ENCODE measurements around the gene P2RX3. TPM values are rescaled to one million over a fixed set of nuclear protein-coding genes. Genes with fewer than 3 reads are reported as not detected.
A peak's percentile ranks its signal among the peaks of the same experiment; 100 is the strongest.

P2RX3 gene
- total RNA-seq, 4 donors from 2014 or later, result 0.22 TPM; not detected in 3

- Histone ChIP-seq H3K4me1 (peaks cover 0 to 84% (median 61%) of the 10 kb centered on the region in 4 donors), H3K36me3 (peaks cover 0 to 44% (median 0%) of the 10 kb centered on the region in 3 donors), H3K27me3 (no peaks in the 10 kb centered on the region), H3K4me3 (no peak overlapping the region), H3K9me3 (no peaks in the 10 kb centered on the region), H3K27ac (peak overlapping the region in 2 of 4 donors; percentile 40 to 92)
- 59 to 78% methylated on average over 9 of the region's 9 CpGs for WGBS, 2 donors
- TF ChIP-seq EP300 (IDR thresholded peaks at IDR 0.05), result no peak
- no peak for TF ChIP-seq CTCF (IDR thresholded peaks at IDR 0.05)
- TF ChIP-seq POLR2A (IDR thresholded peaks at IDR 0.05), result no peak
- DNase-seq (ENCODE audit: low spot score in 2 of 2), result no peak
These were observed 31.1 kb upstream of the P2RX3 start for GRCh38 chr11:57306940-57307565.

GRCh38 chr11:57307666-57308270 lies 30.4 kb upstream of the P2RX3 start:
- Histone ChIP-seq H3K4me3 (no peak overlapping the region), H3K9me3 (no peaks in the 10 kb centered on the region), H3K4me1 (peaks cover 0 to 91% (median 66%) of the 10 kb centered on the region in 4 donors), H3K27ac (peak overlapping the region in 2 of 4 donors; percentile 40 to 92), H3K27me3 (no peaks in the 10 kb centered on the region), H3K36me3 (peaks cover 0 to 44% (median 0%) of the 10 kb centered on the region in 3 donors)
- 83 to 87% methylated on average over 7 of the region's 7 CpGs for WGBS, 2 donors
- no peak for TF ChIP-seq EP300 (IDR thresholded peaks at IDR 0.05)
- no peak for TF ChIP-seq CTCF (IDR thresholded peaks at IDR 0.05)
- no peak for TF ChIP-seq POLR2A (IDR thresholded peaks at IDR 0.05)
- no peak for DNase-seq (ENCODE audit: low spot score in 2 of 2)

- peaks cover 0 to 44% (median 0%) of the 10 kb centered on the region in 3 donors for H3K36me3 ChIP-seq
- H3K27me3 ChIP-seq, result no peaks in the 10 kb centered on the region
- WGBS, 2 donors, result 75 to 81% methylated on average over 10 of the region's 10 CpGs
These were observed 29.6 kb upstream of the P2RX3 start for GRCh38 chr11:57308426-57309060.

GRCh38 chr11:57309106-57310059 lies 28.8 kb upstream of the P2RX3 start:
- H3K9me3 ChIP-seq, result no peaks in the 10 kb centered on the region
- H3K27ac ChIP-seq, result peak overlapping the region in 3 of 4 donors; percentile 79 to 96 (median 92)
- DNase-seq (ENCODE audit: low spot score in 2 of 2), result no peak
- no peak overlapping the region for H3K4me3 ChIP-seq
- peaks cover 0 to 99% (median 69%) of the 10 kb centered on the region in 4 donors for H3K4me1 ChIP-seq
- no peak for TF ChIP-seq EP300 (IDR thresholded peaks at IDR 0.05)
- TF ChIP-seq CTCF (IDR thresholded peaks at IDR 0.05), result no peak
- TF ChIP-seq POLR2A (IDR thresholded peaks at IDR 0.05), result no peak
- no peaks in the 10 kb centered on the region for H3K27me3 ChIP-seq
- H3K36me3 ChIP-seq, result peaks cover 0 to 51% (median 0%) of the 10 kb centered on the region in 3 donors
- 82 to 92% methylated on average over 21 to 22 of the region's 24 CpGs for WGBS, 2 donors

More at GRCh38 chr11:57308426-57309060, 29.6 kb upstream of the P2RX3 start:
- peak overlapping the region in 2 of 4 donors; percentile 92 to 96 for H3K27ac ChIP-seq
- no peaks in the 10 kb centered on the region for H3K9me3 ChIP-seq
- no peak for DNase-seq (ENCODE audit: low spot score in 2 of 2)
- H3K4me3 ChIP-seq, result no peak overlapping the region
- TF ChIP-seq CTCF (IDR thresholded peaks at IDR 0.05) (no peak), POLR2A (IDR thresholded peaks at IDR 0.05) (no peak), EP300 (IDR thresholded peaks at IDR 0.05) (no peak)
- H3K4me1 ChIP-seq, result peaks cover 0 to 99% (median 69%) of the 10 kb centered on the region in 4 donors

All from tibial nerve (tissue), 4 donors.